Activated CD8-positive, alpha-beta memory T cell treated with anti-CD3 and anti-CD28 coated beads, Interleukin-2, amount 10 ng/mL, durations not matched to agents 7 days and 5 days (primary cell): Measurements from ENCODE around the gene PLCB4. TPM values are rescaled to one million over a fixed set of nuclear protein-coding genes. Genes with fewer than 3 reads are reported as not detected.

Experiments
- ATAC-seq: fragments of 150-1000 bp; cut with Tn5 transposase; one replicate; pipeline ENCODE4 v1.10.0; 2021; ENCODE audit warnings: moderate library complexity
- CTCF ChIA-PET: fragments of 350-600 bp; sonication (Branson Sonifier 250); formaldehyde crosslinking; loops from one replicate; lab custom pipeline; 2021; ENCODE audit warnings: antibody characterized with exemption; lab: Charles Lee
- DNase-seq: peaks from one replicate; pipeline ENCODE4 v3.0.0-alpha.2; 2020
- H3K27ac Mint-ChIP-seq: one replicate; pipeline ENCODE4 v1.8.0; 2021; ENCODE audit warnings: mild to moderate bottlenecking, mixed read lengths
- H3K27me3 Mint-ChIP-seq: one replicate; pipeline ENCODE4 v1.8.0; 2021; ENCODE audit warnings: mixed read lengths
- H3K36me3 Mint-ChIP-seq: one replicate; pipeline ENCODE4 v1.8.0; 2021; ENCODE audit warnings: mild to moderate bottlenecking, mixed read lengths
- H3K4me1 Mint-ChIP-seq: one replicate; pipeline ENCODE4 v1.8.0; 2021; ENCODE audit warnings: mixed read lengths
- H3K4me3 Mint-ChIP-seq: one replicate; pipeline ENCODE4 v1.8.0; 2021; ENCODE audit warnings: mild to moderate bottlenecking, moderate library complexity, mixed read lengths
- H3K9me3 Mint-ChIP-seq: one replicate; pipeline ENCODE4 v1.8.0; 2022; ENCODE audit warnings: low read depth, mixed read lengths
- total RNA-seq, 2 experiments: library from RNA; stranded (reverse); gene quantifications; one replicate each; pipeline ENCODE4 v1.2.3, GENCODE V29; 2021

Gene PLCB4
- total RNA-seq, 2 experiments from 2014 or later: not detected

DNA sequence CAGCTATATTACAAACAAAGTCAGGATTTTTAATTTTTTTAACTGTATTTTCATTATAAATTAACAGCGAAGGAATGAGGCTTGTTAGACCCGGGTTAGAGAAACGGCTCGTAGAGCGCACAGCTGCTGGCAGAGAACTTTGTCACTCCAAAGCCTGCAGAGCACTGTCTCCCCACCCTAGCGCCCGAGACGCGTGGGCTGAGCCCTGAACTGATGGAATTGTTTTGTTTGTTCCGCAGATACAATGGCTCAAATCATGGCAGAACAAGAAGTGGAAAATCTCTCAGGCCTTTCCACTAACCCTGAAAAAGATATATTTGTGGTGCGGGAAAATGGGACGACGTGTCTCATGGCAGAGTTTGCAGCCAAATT is 446.3 kb downstream of the PLCB4 start:
- no peak for DNase-seq
- Mint-ChIP-seq H3K4me1 (peaks cover 2% of the 10 kb centered on the region), H3K27ac (no peak overlapping the region), H3K27me3 (peaks cover 68% of the 10 kb centered on the region), H3K9me3 (no peaks in the 10 kb centered on the region), H3K36me3 (no peaks in the 10 kb centered on the region), H3K4me3 (no peak overlapping the region)
- no peak for ATAC-seq
- CTCF ChIA-PET: no interaction called here

DNA sequence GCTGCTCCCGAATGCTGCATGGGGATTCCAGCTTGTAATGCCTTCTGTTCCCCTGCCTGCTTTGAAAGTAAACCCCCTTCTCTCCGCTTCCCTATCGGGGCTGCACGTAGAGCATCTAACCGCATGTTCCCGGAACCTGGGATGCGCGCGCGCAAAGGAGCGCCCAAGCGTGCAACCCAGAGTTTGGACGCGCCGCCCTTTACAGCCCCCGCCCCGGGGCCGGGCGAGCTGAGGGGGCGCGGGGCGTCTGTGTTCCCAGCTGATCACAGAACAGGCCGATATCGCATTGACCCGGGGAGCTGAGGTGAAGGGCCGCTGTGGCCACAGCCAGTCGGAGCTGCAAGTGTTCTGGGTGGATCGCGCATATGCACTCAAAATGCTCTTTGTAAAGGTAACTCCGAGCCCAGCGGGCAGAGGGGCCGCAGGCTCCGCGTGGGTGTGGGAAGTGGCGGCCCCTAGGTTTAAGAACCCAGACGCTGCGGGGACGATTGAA is 446.9 kb downstream of the PLCB4 start:
- Mint-ChIP-seq H3K9me3 (no peaks in the 10 kb centered on the region), H3K4me1 (peaks cover 2% of the 10 kb centered on the region), H3K27ac (no peak overlapping the region), H3K27me3 (peaks cover 64% of the 10 kb centered on the region), H3K4me3 (no peak overlapping the region), H3K36me3 (no peaks in the 10 kb centered on the region)
- ATAC-seq: no peak
- CTCF ChIA-PET: no interaction called here
- DNase-seq: no peak

DNA sequence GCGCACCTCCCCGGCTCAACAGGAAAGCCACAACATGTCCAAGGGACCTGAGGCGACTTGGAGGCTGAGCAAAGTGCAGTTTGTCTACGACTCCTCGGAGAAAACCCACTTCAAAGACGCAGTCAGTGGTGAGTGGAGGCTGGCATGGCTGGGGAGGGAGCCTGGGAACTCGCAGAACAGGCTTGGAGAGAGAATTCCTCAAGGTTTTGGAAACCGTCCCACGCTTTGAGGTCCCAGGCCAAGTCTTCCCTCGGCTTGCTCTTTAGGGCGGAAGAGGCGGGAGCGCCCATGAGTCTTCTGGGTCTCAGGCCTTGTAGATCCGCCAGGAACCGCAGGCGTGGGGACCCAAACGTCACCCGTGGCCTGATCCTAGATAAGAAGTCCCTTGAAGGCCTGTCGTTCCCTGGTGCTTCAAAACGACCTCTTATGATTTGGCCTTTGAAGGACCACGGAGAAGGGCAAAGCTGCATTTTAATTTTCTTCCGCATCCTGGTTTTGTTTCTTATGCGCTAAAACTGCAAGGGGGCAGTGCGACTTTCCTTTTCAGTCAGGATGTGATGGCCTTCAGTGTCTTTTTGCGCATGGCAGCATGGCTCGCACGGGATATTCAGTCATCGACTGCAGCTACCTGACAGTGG is 447.5 kb downstream of the PLCB4 start:
- peaks cover 2% of the 10 kb centered on the region for H3K4me1 Mint-ChIP-seq
- no peaks in the 10 kb centered on the region for H3K36me3 Mint-ChIP-seq
- H3K4me3 Mint-ChIP-seq: no peak overlapping the region
- CTCF ChIA-PET: no interaction called here
- H3K9me3 Mint-ChIP-seq: no peaks in the 10 kb centered on the region
- ATAC-seq: no peak
- peaks cover 62% of the 10 kb centered on the region for H3K27me3 Mint-ChIP-seq
- no peak for DNase-seq
- H3K27ac Mint-ChIP-seq: no peak overlapping the region

DNA sequence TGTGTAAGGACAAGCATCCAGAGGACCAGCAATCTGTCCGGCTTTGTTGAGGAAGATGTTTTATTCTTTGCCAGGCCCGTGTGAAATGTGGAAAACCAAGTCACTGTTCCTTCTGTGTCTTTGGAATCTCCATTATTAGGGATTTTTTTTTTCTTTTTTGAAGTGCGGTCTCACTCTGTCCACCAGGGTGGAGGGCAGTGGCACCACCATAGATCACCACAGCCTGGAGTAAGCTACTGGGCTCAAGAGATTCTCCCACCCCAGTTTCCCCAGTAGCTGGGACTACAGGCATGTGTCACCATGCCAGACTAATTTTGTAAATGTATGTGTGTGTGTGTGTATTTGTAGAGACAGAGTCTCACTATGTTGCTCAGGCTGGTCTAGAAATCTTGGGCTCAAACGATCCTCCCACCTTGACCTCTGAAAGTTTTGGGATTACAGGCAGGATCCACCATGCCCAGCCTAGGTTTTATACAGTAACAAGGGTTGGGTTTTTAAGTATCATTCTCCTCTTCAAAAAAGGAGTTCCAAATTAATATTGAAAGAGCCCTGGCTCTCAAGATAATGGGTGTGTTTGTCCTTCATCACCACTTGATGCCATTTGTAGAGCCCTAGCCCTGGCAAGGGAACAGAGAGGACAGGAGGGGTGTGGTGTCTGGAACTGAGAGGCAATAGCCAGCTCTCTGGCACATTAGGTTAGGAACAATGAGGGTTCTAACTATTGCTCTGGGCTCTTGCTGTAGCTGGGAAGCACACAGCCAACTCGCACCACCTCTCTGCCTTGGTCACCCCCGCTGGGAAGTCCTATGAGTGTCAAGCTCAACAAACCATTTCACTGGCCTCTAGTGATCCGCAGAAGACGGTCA is 448.6 kb downstream of the PLCB4 start:
- no peak overlapping the region for H3K27ac Mint-ChIP-seq

DNA sequence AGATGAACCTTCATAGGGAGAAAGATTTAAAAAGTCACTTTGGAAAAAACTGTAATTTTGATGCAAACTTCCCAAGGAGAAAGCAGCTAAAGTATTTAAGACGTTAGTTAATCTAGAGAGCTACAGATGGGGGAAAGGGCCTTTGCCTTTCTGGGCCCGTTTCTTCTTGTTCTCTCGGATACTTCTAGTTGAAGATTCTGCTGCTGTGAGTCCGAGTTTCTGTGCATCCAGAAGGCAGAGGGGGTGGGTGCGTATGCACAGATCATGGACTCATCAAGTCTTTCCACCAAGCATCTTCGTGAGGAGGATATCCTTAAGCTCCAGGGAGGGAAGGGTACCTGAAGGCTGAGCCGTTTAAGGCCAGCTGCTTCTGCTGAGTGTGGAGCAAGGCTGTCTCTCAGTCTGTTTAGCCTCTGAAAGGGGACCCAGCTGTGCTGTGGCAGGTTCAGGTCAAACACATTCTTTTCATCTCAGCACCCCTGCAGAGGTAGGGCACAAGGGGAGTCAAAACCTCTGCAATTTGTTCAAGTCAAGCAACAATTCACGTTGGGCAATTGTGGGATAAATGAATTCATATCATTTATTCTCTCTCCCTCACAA is 449.8 kb downstream of the PLCB4 start:
- Mint-ChIP-seq H3K36me3 (no peaks in the 10 kb centered on the region), H3K4me3 (no peak overlapping the region), H3K27ac (no peak overlapping the region), H3K4me1 (peaks cover 2% of the 10 kb centered on the region), H3K9me3 (no peaks in the 10 kb centered on the region), H3K27me3 (peaks cover 46% of the 10 kb centered on the region)
- no peak for DNase-seq
- ATAC-seq: no peak
- CTCF ChIA-PET: no interaction called here

More for the DNA sequence above, 448.6 kb downstream of the PLCB4 start:
- ATAC-seq: no peak
- peaks cover 2% of the 10 kb centered on the region for H3K4me1 Mint-ChIP-seq
- no peak for DNase-seq
- CTCF ChIA-PET: no interaction called here
- H3K36me3 Mint-ChIP-seq: no peaks in the 10 kb centered on the region
- H3K27me3 Mint-ChIP-seq: peaks cover 52% of the 10 kb centered on the region
- no peak overlapping the region for H3K4me3 Mint-ChIP-seq
- no peaks in the 10 kb centered on the region for H3K9me3 Mint-ChIP-seq

DNA sequence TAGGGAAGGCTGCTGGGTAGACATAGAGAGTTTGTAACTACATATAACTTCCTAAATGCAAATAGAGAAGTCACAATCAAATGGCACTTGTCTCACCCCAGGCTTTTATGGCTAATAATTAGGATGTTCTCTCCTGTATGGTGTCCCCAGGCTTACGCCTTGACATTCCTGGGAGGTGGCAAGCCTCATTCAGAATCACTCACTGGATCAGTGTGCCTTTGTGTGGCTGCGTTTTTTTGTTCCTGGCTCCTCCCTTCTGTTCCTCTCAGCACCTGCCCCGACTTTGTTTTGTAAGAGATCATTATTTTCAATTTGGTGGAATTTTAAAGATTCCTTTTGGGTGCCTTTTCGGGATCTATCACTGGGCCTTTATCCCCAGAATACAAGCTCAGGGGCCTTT is 451.2 kb downstream of the PLCB4 start:
- ATAC-seq: no peak
- Mint-ChIP-seq H3K27me3 (peaks cover 33% of the 10 kb centered on the region), H3K9me3 (no peaks in the 10 kb centered on the region), H3K27ac (no peak overlapping the region), H3K4me3 (no peak overlapping the region), H3K4me1 (peaks cover 2% of the 10 kb centered on the region), H3K36me3 (no peaks in the 10 kb centered on the region)
- CTCF ChIA-PET: no interaction called here
- DNase-seq: no peak

DNA sequence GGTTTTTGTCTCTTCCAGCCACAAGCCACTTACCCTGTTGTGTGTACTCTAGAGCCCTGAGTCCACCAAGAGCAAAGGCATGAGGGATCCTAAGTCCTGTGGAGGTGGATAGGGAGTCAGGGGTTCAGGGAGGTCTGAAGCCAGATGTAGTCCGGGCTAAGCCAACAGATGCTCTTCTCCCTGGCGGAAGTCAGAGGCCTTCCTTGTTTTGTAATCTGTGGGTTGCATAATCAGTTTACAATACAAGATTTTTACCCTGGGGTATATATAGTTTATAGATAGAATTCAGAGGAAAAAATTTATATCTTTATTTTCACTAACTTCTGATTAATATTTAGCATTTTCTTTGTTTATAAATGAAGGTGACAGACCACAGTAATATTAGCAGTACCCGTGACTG is 454.7 kb downstream of the PLCB4 start:
- Mint-ChIP-seq H3K27me3 (peaks cover 2% of the 10 kb centered on the region), H3K4me3 (no peak overlapping the region), H3K9me3 (no peaks in the 10 kb centered on the region), H3K36me3 (no peaks in the 10 kb centered on the region), H3K4me1 (no peaks in the 10 kb centered on the region), H3K27ac (no peak overlapping the region)
- no peak for ATAC-seq
- no peak for DNase-seq
- CTCF ChIA-PET: no interaction called here
